Stimulated activated CD4-positive, alpha-beta T cell treated with anti-CD3 and anti-CD28 coated beads, TNF-alpha, amount 100 ng/mL, for 1 hour (primary cell): ENCODE results near the gene YY1.
"Not testable (repeated sequence)": the region's sequence is repeated elsewhere in the genome, so short reads cannot be mapped to it uniquely, and the experiment has no call there.

ENCODE experiments used
- DNase-seq, 3 donors: peaks; one replicate each; pipeline ENCODE4 v3.0.0-alpha.2; 2020; ENCODE audit warnings: low read depth in 3 of 3, low spot score in 1 of 3

YY1 gene

GRCh38 chr14:100295376-100296105 is 56.6 kb downstream of the YY1 start:
- DNase-seq = no peak

GRCh38 chr14:100296106-100296651 is 57.2 kb downstream of the YY1 start:
- no peak for DNase-seq

- not testable (repeated sequence) for DNase-seq
Measured at GRCh38 chr14:100296729-100297128, 57.8 kb downstream of the YY1 start.

- DNase-seq = no peak
Measured at GRCh38 chr14:100297320-100298300, 58.7 kb downstream of the YY1 start.

- DNase-seq = no peak
Measured at GRCh38 chr14:100298551-100299237, 59.8 kb downstream of the YY1 start.

- no peak for DNase-seq
Measured at GRCh38 chr14:100299238-100299560, 60.3 kb downstream of the YY1 start.

- DNase-seq = no peak
Measured at GRCh38 chr14:100302616-100303015, 63.7 kb downstream of the YY1 start.

GRCh38 chr14:100303179-100303578 is 64.2 kb downstream of the YY1 start:
- DNase-seq = no peak

GRCh38 chr14:100303925-100304324 is 65.0 kb downstream of the YY1 start:
- DNase-seq = no peak

GRCh38 chr14:100304825-100305323 is 65.9 kb downstream of the YY1 start:
- DNase-seq = no peak

GRCh38 chr14:100305324-100306100 is 66.6 kb downstream of the YY1 start:
- DNase-seq = peak in 2 of 3 donors; percentile 21 to 28

GRCh38 chr14:100306101-100306997 is 67.4 kb downstream of the YY1 start, which contains the start of gene SLC25A29:
Gene SLC25A29 (minus strand): TSS chr14:100306444. CDS start chr14:100306232, 212 bp downstream.
- peak; percentile 11 to 64 (median 49) for DNase-seq

GRCh38 chr14:100306998-100307765 is 68.2 kb downstream of the YY1 start:
- no peak for DNase-seq

GRCh38 chr14:100307766-100308426 is 69.0 kb downstream of the YY1 start:
- DNase-seq = no peak

- DNase-seq = not testable (repeated sequence)
Measured at GRCh38 chr14:100308427-100308792, 69.5 kb downstream of the YY1 start.

- no peak for DNase-seq
Measured at GRCh38 chr14:100309028-100309737, 70.2 kb downstream of the YY1 start.
